ENCODE results near the gene ZSWIM4. TPM values are rescaled to one million over a fixed set of nuclear protein-coding genes. Genes with fewer than 3 reads are reported as not detected.

The ZSWIM4 gene
- total and polyA plus RNA-seq, 2 of the 13 experiments (the other 11 are each of a cell fraction or from before 2014, with no cell fraction given), result 0.33 to 0.86 TPM

GRCh38 chr19:13774217-13775191 is 20.7 kb upstream of the ZSWIM4 start, which contains the start of gene C19orf53 (continued):
- TF ChIP-seq ZNF276 (CRISPR knock-in tag; IDR thresholded peaks at IDR 0.05; ENCODE audit: low read depth) (peak; percentile 86), SYNCRIP (IDR thresholded peaks at IDR 0.05; ENCODE audit: insufficient read depth, low read depth, low read length) (no peak), ZBTB33 (CRISPR knock-in tag; IDR thresholded peaks at IDR 0.05) (peak; percentile 80), YEATS2 (CRISPR knock-in tag; IDR thresholded peaks at IDR 0.05; ENCODE audit: borderline replicate concordance) (peak; percentile 99), ZNF800 (CRISPR knock-in tag; IDR thresholded peaks at IDR 0.05) (peak; percentile 77), ZMYM2 (CRISPR knock-in tag; IDR thresholded peaks at IDR 0.05) (no peak), ELF3 (CRISPR knock-in tag; IDR thresholded peaks at IDR 0.05) (peak; percentile 91), ZNF503 (CRISPR knock-in tag; IDR thresholded peaks at IDR 0.05) (peak; percentile 57; the same call in 1 of the 2 replicates), RBFOX2 (IDR thresholded peaks at IDR 0.05; ENCODE audit: low read depth, low read length) (peak; percentile 92), ZNF432 (CRISPR knock-in tag; IDR thresholded peaks at IDR 0.05; ENCODE audit: borderline replicate concordance) (no peak), CHD2 (IDR thresholded peaks at IDR 0.05; ENCODE audit: low read depth, low read length) (peak; percentile 61; the same call in 1 of the 2 replicates), NFE2L2 (IDR thresholded peaks at IDR 0.05; ENCODE audit: low read length) (no peak), ATF6 (CRISPR knock-in tag; conservative IDR thresholded peaks at IDR 0.05) (peak; percentile 81; the same call in 1 of the 2 replicates), ZKSCAN5 (CRISPR knock-in tag; IDR thresholded peaks at IDR 0.05) (peak; percentile 65; the same call in 1 of the 2 replicates), ZGPAT (CRISPR knock-in tag; IDR thresholded peaks at IDR 0.05) (peak; percentile 89)
